ENCODE results near the gene SYT8. TPM values are rescaled to one million over a fixed set of nuclear protein-coding genes. Genes with fewer than 3 reads are reported as not detected.

SYT8 gene
- total RNA-seq, 1 experiment from 2014 or later: 7.8 TPM

- H3K4me1 ChIP-seq (ENCODE audit: insufficient read depth, low read length): no peaks in the 10 kb centered on the region
- H3K79me2 ChIP-seq (ENCODE audit: low read length): no peaks in the 10 kb centered on the region
- H2AFZ ChIP-seq (ENCODE audit: low read length): no peak overlapping the region
- ChIA-PET CTCF (interaction anchor here (1.2 to 1.4 kb wide), 2 partner anchors 225 to 274 kb away, joined by 5 to 20 read pairs; no protein-coding TSS in a partner anchor), POLR2A (ENCODE audit: unreplicated experiment) (no interaction called here)
- intact Hi-C loops (cut with micrococcal nuclease): no loop called here
- H4K20me1 ChIP-seq (ENCODE audit: low read length): no peaks in the 10 kb centered on the region
- TF ChIP-seq EZH2phosphoT487 (IDR thresholded peaks at IDR 0.05; ENCODE audit: borderline replicate concordance, low read length) (no peak), EZH2 (IDR thresholded peaks at IDR 0.05; ENCODE audit: low read length, unreplicated experiment) (no peak), CTCF (conservative IDR thresholded peaks at IDR 0.05; ENCODE audit: low read depth, low read length) (no peak)
- DNase-seq: peak; percentile 8
- no peak overlapping the region for H3K9ac ChIP-seq (ENCODE audit: low read length)
- ATAC-seq: no peak
- no peak overlapping the region for H3K4me2 ChIP-seq (ENCODE audit: low read length)
- no peak overlapping the region for H3K27ac ChIP-seq (ENCODE audit: low read length)
- H3K9me2 ChIP-seq (replicated peaks; ENCODE audit: low read length): no peaks in the 10 kb centered on the region
- H3K9me3 ChIP-seq (ENCODE audit: low read length): no peaks in the 10 kb centered on the region
- no peaks in the 10 kb centered on the region for H3F3A ChIP-seq (ENCODE audit: low read length, unreplicated experiment)
- no TSS peak for BruUV-seq (replicated peaks)
- no peaks in the 10 kb centered on the region for H3K27me3 ChIP-seq (ENCODE audit: low read length)
- no peak overlapping the region for H3K4me3 ChIP-seq (ENCODE audit: low read length)
- H3K36me3 ChIP-seq (ENCODE audit: low read depth, low read length): no peaks in the 10 kb centered on the region
These were observed 42.7 kb downstream of the SYT8 start for GRCh38 chr11:1877211-1878136.

- POLR2A ChIA-PET (ENCODE audit: unreplicated experiment): no interaction called here
- Histone ChIP-seq H4K20me1 (ENCODE audit: low read length) (no peaks in the 10 kb centered on the region), H3K4me1 (ENCODE audit: insufficient read depth, low read length) (no peaks in the 10 kb centered on the region), H3K27me3 (ENCODE audit: low read length) (no peaks in the 10 kb centered on the region), H3F3A (ENCODE audit: low read length, unreplicated experiment) (no peaks in the 10 kb centered on the region), H3K9me3 (ENCODE audit: low read length) (no peaks in the 10 kb centered on the region), H2AFZ (ENCODE audit: low read length) (no peak overlapping the region), H3K9ac (ENCODE audit: low read length) (no peak overlapping the region), H3K4me2 (ENCODE audit: low read length) (no peak overlapping the region), H3K27ac (ENCODE audit: low read length) (no peak overlapping the region), H3K4me3 (ENCODE audit: low read length) (no peak overlapping the region), H3K36me3 (ENCODE audit: low read depth, low read length) (no peaks in the 10 kb centered on the region), H3K9me2 (replicated peaks; ENCODE audit: low read length) (no peaks in the 10 kb centered on the region), H3K79me2 (ENCODE audit: low read length) (no peaks in the 10 kb centered on the region)
- intact Hi-C loops (cut with micrococcal nuclease): no loop called here
- BruUV-seq (replicated peaks): no TSS peak
- CTCF ChIA-PET: no interaction called here
- DNase-seq (no peak), ATAC-seq (no peak)
- TF ChIP-seq EZH2 (IDR thresholded peaks at IDR 0.05; ENCODE audit: low read length, unreplicated experiment) (no peak), EZH2phosphoT487 (IDR thresholded peaks at IDR 0.05; ENCODE audit: borderline replicate concordance, low read length) (no peak), CTCF (conservative IDR thresholded peaks at IDR 0.05; ENCODE audit: low read depth, low read length) (no peak)
These were observed 43.6 kb downstream of the SYT8 start for GRCh38 chr11:1878137-1879031.

All from PC-3 (cell line).